Testis (tissue), 3 donors: ENCODE measurements around the gene BSND. TPM values are rescaled to one million over a fixed set of nuclear protein-coding genes. Genes with fewer than 3 reads are reported as not detected.

Experiments
- DNase-seq: peaks from one replicate; pipeline ENCODE4 v3.0.0-alpha.2; 2019
- H3K27ac ChIP-seq, 2 donors: fragments of 200-600 bp; sonication (generic); one replicate each; pipeline ENCODE4 v1.5.1; 2019
- H3K27me3 ChIP-seq: fragments of 200-600 bp; sonication (generic); one replicate; pipeline ENCODE4 v1.5.1; 2019
- H3K36me3 ChIP-seq: fragments of 200-600 bp; sonication (generic); one replicate; pipeline ENCODE4 v1.5.1; 2017; ENCODE audit warnings: low read depth; ENCODE audit errors: missing control alignments
- H3K4me1 ChIP-seq: fragments of 200-600 bp; sonication (generic); one replicate; pipeline ENCODE4 v1.5.1; 2019
- H3K4me3 ChIP-seq, 2 donors: fragments of 200-600 bp; sonication (generic); one replicate each; pipeline ENCODE4 v1.5.1; 2017 to 2019
- H3K9me3 ChIP-seq: fragments of 200-600 bp; sonication (generic); one replicate; pipeline ENCODE4 v1.5.1; 2017
- POLR2A ChIP-seq: fragments of 450-650 bp; IDR thresholded peaks from one replicate; pipeline ENCODE4 v1.6.1; 2017; ENCODE audit warnings: antibody characterized with exemption, mild to moderate bottlenecking, moderate library complexity
- WGBS, 2 donors: methylation state at CpG; one replicate each; pipeline ENCODE4 v1.1.5; 2018; 5-methylcytosine and 5-hydroxymethylcytosine counted together
- intact Hi-C: fragments of 100-400 bp; cut with DNase I; formaldehyde crosslinking; loops from one replicate; pipeline ENCODE4 v1.15.1; 2023; ENCODE audit warnings: low total_unique reads
- polyA plus RNA-seq: library from polyadenylated mRNA; stranded (reverse); fragments of 350-450 nt; fragmentation: Illumina TruSeq; extraction: RNeasy Lipid Tissue Mini Kit (QIAGEN cat#74804); gene quantifications from one replicate; pipeline ENCODE4 v1.2.3, GENCODE V29; 2014; ENCODE audit warnings: low read depth, low replicate concordance; ENCODE audit not compliant: insufficient read depth
- total RNA-seq, 2 donors: library from RNA; depleted of rRNA; stranded (reverse); fragments of >200 nt; gene quantifications; one replicate each; pipeline ENCODE4 v1.2.3, GENCODE V29; 2016
- TF ChIP-seq, protein P1 (sequence below), 3 experiments: fragments of 450-650 bp in 2 of 3; fragments of 200-600 bp in 1 of 3; sonication (generic) in 1 of 3; IDR thresholded peaks; one replicate each; pipeline ENCODE4 v1.5.1; 2016 to 2019; ENCODE audit warnings: antibody characterized with exemption in 3 of 3, mild to moderate bottlenecking in 2 of 3, moderate library complexity in 1 of 3

BSND gene
- total and polyA plus RNA-seq, 3 donors from 2014 or later, result 0.19 to 0.32 (median 0.24) TPM

DNA sequence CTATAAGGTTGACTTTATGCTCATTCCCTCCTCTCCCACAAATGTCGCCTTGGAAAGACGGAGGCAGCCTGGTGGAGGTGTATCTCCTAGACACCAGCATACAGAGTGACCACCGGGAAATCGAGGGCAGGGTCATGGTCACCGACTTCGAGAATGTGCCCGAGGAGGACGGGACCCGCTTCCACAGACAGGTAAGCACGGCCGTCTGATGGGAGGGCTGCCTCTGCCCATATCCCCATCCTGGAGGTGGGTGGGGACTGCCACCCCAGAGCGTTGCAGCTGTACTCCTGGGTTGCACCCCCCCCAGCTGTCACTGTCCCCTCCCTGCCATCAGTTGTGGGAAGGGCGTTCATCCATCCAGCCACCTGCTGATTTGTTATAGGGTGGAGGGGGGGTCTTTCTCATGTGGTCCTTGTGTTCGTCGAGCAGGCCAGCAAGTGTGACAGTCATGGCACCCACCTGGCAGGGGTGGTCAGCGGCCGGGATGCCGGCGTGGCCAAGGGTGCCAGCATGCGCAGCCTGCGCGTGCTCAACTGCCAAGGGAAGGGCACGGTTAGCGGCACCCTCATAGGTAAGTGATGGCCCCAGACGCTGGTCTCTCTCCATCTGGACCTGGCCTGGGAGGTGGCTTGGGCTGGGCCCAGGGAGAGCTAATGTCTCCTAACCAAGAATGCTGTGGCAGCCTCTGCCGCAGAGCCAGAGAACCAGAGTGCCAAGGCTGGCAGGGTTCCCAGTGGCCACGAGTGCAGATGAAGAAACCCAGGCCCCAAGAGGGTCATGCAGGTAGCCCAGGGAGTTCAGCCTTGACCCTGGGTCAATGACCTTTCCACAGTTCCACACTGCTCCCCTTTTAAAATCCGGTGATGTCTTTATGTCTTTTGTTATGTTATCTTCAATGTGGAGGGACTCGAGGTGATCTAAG lies 53.7 kb downstream of the BSND start:
- no peak for TF ChIP-seq POLR2A
- TF ChIP-seq, protein P1, sequence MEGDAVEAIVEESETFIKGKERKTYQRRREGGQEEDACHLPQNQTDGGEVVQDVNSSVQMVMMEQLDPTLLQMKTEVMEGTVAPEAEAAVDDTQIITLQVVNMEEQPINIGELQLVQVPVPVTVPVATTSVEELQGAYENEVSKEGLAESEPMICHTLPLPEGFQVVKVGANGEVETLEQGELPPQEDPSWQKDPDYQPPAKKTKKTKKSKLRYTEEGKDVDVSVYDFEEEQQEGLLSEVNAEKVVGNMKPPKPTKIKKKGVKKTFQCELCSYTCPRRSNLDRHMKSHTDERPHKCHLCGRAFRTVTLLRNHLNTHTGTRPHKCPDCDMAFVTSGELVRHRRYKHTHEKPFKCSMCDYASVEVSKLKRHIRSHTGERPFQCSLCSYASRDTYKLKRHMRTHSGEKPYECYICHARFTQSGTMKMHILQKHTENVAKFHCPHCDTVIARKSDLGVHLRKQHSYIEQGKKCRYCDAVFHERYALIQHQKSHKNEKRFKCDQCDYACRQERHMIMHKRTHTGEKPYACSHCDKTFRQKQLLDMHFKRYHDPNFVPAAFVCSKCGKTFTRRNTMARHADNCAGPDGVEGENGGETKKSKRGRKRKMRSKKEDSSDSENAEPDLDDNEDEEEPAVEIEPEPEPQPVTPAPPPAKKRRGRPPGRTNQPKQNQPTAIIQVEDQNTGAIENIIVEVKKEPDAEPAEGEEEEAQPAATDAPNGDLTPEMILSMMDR (IDR thresholded peaks at IDR 0.05), result no peak
- Histone ChIP-seq H3K27me3 (no peaks in the 10 kb centered on the region), H3K27ac (no peak overlapping the region), H3K4me3 (no peak overlapping the region), H3K4me1 (peaks cover 18% of the 10 kb centered on the region), H3K36me3 (no peaks in the 10 kb centered on the region), H3K9me3 (no peaks in the 10 kb centered on the region)
- 85 to 88% methylated on average over 21 to 29 of the region's 29 CpGs for WGBS, 2 donors
- DNase-seq, result no peak
- intact Hi-C loops, result no loop called here

- intact Hi-C loops, result no loop called here
- no peaks in the 10 kb centered on the region for H3K36me3 ChIP-seq
- no peaks in the 10 kb centered on the region for H3K9me3 ChIP-seq
- no peak overlapping the region for H3K27ac ChIP-seq
- TF ChIP-seq, protein P1 (IDR thresholded peaks at IDR 0.05), result no peak
- TF ChIP-seq POLR2A, result no peak
- no peak overlapping the region for H3K4me3 ChIP-seq
- peaks cover 18% of the 10 kb centered on the region for H3K4me1 ChIP-seq
- WGBS, 2 donors, result 53 to 61% methylated on average over 6 to 7 of the region's 7 CpGs
- H3K27me3 ChIP-seq, result no peaks in the 10 kb centered on the region
- DNase-seq, result peak; percentile 32
Observed at GRCh38 chr1:55053265-55053954, 54.7 kb downstream of the BSND start.

GRCh38 chr1:55054396-55054795 lies 55.7 kb downstream of the BSND start:
- DNase-seq, result no peak
- Histone ChIP-seq H3K27me3 (no peaks in the 10 kb centered on the region), H3K36me3 (no peaks in the 10 kb centered on the region), H3K4me3 (no peak overlapping the region), H3K27ac (no peak overlapping the region), H3K9me3 (no peaks in the 10 kb centered on the region), H3K4me1 (peaks cover 12% of the 10 kb centered on the region)
- WGBS, 2 donors, result 94 to 95% methylated on average over 5 of the region's 5 CpGs
- intact Hi-C loops, result no loop called here
- no peak for TF ChIP-seq POLR2A
- TF ChIP-seq, protein P1 (IDR thresholded peaks at IDR 0.05), result no peak

DNA sequence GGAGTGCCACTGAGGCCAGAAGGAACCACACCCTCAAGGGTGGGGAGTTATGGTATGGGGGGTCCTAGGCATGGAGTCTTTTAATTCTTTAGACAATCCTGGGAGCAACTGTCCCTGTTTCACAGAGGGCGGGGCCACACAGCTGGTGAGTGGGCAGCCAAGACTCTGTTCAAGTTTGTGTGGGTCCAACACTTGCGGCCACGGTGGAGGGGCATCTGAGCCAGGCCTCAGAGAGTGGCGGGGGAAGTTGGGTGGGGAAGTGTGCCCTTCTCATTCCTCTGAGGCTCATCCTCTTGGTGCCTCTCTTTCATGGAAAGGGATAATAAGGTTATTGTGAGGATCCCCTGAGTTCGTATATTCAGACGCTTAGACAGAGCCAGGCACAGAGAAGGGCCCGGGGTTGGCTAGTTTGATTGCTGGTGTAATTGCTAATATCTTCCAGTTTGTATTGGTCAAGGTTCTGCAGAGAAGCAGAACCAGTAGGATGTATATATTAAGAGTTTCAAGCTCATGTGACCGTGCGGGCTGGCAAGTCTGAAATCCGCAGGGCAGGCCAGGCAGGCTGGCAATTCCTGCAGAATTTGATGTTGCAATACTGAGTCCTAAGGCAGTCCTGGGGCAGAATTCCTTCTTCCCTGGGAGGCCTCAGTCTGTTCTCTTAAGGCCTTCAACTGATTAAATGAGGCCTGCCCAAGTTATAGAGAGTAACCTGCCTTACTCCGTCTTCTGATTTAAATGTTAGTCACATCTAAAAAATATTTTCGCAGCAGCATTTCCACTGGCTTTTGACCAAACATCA lies 56.5 kb downstream of the BSND start:
- no peaks in the 10 kb centered on the region for H3K36me3 ChIP-seq
- no peak for DNase-seq
- peaks cover 4% of the 10 kb centered on the region for H3K4me1 ChIP-seq
- no peaks in the 10 kb centered on the region for H3K27me3 ChIP-seq
- WGBS, 2 donors, result 52 to 80% methylated on average over 10 to 12 of the region's 12 CpGs
- no peak overlapping the region for H3K27ac ChIP-seq
- H3K4me3 ChIP-seq, result peak overlapping the region; percentile 29 to 37
- TF ChIP-seq, protein P1 (IDR thresholded peaks at IDR 0.05), result no peak
- no peak for TF ChIP-seq POLR2A
- intact Hi-C loops, result no loop called here
- no peaks in the 10 kb centered on the region for H3K9me3 ChIP-seq
